ENCODE measurements around the gene STXBP5. TPM values are rescaled to one million over a fixed set of nuclear protein-coding genes. Genes with fewer than 3 reads are reported as not detected.

STXBP5 gene
- total and polyA plus RNA-seq, 2 of the 13 experiments (the other 11 are each of a cell fraction or from before 2014, with no cell fraction given): 8.8 to 19.4 TPM

GRCh38 chr6:147321260-147321659 is 117.0 kb downstream of the STXBP5 start (continued):
- TF ChIP-seq HNF1A (IDR thresholded peaks at IDR 0.05; ENCODE audit: low read depth) (no peak), HNF1A (CRISPR knock-in tag; IDR thresholded peaks at IDR 0.05; ENCODE audit: borderline replicate concordance) (no peak), KDM5A (IDR thresholded peaks at IDR 0.05; ENCODE audit: borderline replicate concordance, low read length) (no peak), ZMYM4 (CRISPR knock-in tag; IDR thresholded peaks at IDR 0.05) (peak; percentile 42; the same call in 1 of the 2 replicates), ZBTB40 (IDR thresholded peaks at IDR 0.05) (peak; percentile 56), ZBTB40 (CRISPR knock-in tag; IDR thresholded peaks at IDR 0.05) (peak; percentile 95), RARA (CRISPR knock-in tag; IDR thresholded peaks at IDR 0.05) (peak; percentile 54; the same call in 1 of the 2 replicates), ETV6 (CRISPR knock-in tag; conservative IDR thresholded peaks at IDR 0.05) (no peak), AHDC1 (CRISPR knock-in tag; IDR thresholded peaks at IDR 0.05; ENCODE audit: borderline replicate concordance) (peak; percentile 28; the same call in 1 of the 2 replicates), ZEB1 (IDR thresholded peaks at IDR 0.05; ENCODE audit: insufficient replicate concordance, low read depth) (peak; percentile 89), EZH2 (conservative IDR thresholded peaks at IDR 0.05; ENCODE audit: low read depth, low read length) (no peak), CEBPG (CRISPR knock-in tag; IDR thresholded peaks at IDR 0.05) (peak; percentile 59)
